Right hindlimb (tissue), 1 donor: Measurements from ENCODE around the gene ARHGAP10.
"Not testable (repeated sequence)": the region's sequence is repeated elsewhere in the genome, so short reads cannot be mapped to it uniquely, and the experiment has no call there.

Source experiments
- DNase-seq: peaks from one replicate; pipeline ENCODE4 v3.0.0-alpha.2; 2018

The ARHGAP10 gene

DNA sequence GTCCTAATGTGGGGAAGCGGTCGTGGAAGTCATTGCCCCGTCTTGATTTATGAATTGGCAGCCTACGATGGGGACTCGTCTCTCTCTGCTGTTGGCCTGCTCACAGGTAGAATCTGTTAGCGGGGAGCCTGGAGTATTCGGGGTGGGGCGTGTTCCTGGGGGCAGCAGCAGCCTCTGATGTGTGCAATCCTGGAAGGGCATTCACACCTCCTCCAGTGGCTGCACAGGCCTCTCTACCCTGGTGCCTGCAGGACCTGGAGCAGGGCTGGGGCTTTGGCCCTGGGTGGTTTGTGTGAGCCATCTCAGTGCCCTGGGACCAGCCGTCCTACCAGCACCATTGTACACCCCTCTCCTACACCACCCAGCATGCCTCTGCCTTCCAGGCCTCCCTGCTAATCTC lies 340.9 kb downstream of the ARHGAP10 start:
- no peak for DNase-seq

DNA sequence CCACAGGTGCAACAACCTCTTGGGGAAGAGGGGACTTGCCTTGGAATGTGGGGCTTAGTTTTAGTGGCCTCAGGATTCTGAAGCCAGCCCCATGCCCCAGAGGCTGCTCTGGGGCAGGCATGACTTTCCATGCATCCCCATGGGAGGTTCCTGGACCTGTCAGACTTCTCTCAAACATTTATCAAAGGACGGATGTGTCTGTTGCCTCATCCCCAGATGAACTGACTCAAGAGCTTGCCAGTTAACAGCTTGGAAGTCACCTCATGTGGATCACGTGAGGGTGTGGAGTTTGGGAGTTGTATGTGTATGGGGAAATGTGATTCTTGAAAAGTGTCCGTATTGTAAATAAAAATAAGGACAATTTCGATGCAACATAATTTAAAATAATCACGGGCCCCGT lies 341.5 kb downstream of the ARHGAP10 start:
- no peak for DNase-seq

DNA sequence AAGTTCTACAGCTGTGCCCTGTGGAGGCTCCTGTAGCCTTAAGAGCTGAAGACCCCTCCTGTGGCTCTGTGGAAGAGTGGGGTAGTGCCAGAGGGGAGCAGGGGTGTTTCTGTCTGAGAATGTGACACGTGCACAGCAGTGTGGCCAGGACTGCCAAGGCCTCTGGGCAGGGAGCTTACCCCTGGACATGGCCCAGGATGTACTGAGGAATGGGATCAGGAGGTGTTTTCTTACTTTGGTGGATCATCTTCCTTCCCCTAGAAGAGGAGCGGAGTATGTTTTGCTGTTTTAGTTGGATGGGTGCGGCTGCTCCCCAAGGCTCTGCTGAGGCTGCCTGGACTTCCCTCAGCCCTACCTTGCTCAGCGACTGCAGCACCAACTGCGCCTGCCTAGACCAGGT lies 342.6 kb downstream of the ARHGAP10 start:
- no peak for DNase-seq

DNA sequence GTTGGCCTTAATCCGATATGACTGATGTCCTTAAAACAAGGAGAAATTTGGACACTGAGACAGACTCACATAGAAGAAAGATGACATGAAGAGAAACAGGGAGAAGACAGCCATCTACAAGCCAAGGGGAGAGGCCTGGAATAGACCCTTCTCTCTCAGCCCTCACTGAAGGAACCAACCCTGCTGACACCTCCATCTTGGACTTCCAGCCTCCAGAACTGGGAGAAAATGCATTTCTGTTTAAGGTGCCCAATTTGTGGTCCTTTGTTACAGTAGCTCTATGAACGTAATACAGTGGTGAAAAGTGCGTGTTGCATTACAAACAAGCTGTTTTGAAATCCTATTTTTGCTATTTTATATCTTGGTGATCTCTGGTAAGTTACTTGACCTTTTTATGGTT lies 343.6 kb downstream of the ARHGAP10 start:
- DNase-seq, result no peak

DNA sequence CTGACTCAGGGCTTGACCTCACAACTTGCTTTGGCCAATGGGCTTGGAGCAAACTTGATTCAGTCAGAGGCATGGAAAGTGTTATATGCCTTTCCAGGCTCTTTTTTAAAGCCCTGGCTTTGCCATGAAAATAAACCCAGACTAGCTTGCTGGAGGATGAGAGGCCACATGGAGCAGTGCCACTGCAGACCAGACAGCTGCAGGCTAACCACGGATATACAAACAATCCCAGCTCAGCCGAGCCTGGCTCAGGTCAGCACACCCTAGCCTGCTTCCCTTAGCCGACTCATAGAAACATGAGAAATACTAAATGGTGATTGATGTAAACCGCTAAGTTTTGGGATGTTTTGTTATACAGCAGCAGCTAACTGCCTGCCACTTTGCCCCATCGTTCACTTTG lies 345.1 kb downstream of the ARHGAP10 start:
- no peak for DNase-seq

DNA sequence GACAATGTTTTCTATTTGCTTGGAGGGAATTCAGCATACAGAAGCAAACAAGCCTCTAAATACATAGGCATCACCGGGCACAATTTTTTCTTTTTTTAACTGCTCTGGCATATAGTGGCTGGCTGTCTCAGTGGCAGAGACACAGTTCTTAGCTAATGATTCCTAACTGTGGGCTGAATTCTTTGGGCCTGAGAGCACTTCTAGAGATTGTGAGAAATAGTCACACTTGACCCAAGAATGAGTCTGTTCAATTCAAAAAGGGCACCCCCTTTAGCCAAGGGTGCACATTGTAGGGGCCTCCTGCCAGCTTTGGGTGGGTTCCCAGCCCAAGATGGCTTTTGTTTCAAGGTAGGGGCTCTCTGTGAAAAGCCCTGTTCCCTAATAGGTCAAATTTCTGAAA lies 345.7 kb downstream of the ARHGAP10 start:
- DNase-seq, result no peak

DNA sequence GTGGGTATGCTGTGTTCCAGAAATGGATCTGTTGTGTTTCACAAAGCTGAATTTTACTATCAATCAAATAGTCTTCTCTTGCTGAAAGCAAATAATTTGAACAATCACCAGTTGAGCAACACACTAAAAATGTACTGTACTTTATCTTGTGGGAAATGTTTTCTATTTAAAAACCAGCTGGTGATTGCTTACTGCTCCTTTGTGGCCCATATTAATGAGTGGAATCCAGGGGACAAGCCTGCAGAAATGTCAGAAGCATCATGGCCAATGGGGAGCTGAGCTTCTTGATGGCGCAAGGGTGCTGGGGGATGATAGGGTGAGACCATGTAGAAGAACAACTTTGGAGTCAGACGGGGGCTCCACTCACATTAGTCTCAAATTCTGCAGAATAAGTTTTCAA lies 346.2 kb downstream of the ARHGAP10 start:
- no peak for DNase-seq

DNA sequence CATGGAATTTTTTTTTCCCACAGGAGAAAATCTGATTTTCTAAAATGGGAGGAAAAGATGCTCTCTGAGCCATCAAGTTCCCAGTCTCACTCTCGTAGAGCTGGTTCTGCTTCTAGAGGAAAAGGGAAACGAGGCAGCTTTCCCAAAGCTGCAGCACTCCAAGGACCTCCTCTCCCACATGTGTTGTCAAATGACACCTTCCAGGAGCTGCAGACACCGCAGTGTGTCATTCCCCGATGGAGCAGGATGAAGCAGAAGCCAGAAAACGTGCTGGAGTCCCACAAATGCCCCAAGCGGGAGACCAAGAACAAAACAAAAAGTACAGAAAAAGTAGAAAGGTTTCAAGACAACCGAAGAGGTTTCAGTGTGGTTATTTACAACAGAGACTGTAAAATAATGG lies 348.1 kb downstream of the ARHGAP10 start:
- no peak for DNase-seq

DNA sequence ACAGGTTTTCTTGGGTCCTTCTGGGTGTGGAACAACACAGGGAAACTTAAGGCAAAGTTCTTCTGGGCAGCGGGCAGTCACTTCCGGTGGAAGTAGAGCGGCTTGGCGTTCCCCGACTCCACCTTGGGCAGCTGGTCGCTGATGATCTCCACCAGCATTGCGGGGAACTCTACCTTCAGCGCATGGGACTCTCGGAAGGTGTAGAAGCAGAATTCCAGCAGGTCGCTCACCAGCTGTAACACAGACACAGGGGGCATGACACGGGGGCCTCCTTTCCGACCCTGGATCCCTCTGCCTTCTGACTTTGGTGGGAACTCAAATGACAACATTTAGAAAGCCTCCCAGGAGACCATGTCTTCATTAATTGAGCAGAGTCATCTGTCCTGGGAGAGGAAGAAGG lies 349.4 kb downstream of the ARHGAP10 start:
- no peak for DNase-seq

DNA sequence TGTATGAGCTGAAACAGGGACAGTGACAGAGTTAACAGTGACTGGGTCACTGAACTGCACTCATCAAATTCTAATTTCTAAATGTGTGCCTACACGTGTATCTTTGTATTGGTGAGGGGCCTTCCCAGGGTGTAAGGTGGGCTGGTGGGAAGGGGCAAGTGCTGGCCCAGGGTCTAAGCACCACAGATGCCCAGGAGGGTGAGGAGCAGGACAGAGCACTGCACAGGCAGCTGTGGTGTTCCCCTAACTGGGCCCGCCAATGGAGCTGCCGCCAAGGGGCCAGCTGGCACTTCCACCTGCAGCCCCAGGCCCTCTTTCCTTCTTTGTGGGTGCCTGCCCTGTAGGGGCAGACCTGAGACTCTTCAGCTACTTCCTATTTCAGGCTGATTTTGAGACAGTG lies 349.9 kb downstream of the ARHGAP10 start:
- no peak for DNase-seq

DNA sequence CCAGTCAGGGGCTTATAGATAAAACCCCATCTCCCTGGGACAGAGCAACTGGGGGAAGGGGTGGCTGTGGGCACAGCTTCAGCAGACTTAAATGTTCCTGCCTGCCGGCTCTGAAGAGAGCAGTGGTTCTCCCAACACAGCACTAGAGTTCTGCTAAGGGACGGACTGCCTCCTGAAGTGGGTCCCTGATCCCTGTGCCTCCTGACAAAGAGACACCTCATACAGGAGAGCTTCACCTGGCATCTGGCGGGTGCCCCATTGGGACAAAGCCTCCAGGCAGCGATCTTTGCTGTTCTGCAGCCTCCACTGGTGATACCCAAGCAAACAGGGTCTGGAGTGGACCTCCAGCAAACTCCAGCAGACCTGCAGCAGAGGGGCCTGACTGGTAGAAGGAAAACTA lies 351.2 kb downstream of the ARHGAP10 start:
- DNase-seq, result not testable (repeated sequence)

DNA sequence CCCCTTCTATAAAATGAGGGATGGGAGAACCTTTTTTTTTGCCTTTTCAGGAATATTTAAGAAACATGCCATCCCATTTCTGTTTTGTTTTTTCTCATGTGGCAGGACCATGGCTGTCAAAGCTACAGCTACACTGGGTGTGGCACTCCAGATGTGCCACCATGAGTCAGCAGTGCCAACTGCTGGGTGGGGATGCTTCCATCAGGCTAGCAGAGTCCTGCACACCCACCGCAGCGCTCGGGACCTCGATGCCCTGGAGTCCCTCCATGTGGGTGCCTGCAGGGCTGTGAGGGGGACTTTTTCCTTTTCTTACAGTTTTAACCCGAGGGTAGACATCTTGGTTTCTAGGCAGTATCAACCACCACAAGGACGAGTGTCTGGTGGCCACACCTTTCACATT lies 357.7 kb downstream of the ARHGAP10 start:
- no peak for DNase-seq

DNA sequence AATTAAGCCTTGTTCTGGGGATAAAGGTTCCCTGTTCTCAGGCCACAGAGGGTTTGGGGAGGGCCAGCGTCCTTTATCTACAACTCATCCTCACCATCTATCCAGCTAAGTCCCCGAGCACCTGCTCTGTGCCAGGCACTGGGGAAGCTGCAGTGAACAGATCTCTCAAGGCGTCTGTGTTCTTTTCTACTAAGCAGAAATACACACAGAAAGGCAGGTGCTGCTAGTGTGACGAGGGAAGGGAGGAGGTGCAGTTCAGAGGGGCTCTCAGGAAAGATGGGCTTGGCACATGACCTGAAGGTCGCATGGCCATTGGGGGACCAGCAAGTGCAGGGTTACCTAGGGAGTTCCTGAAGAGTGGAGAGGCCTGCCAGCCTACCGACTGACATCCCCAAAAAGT lies 358.1 kb downstream of the ARHGAP10 start:
- no peak for DNase-seq

DNA sequence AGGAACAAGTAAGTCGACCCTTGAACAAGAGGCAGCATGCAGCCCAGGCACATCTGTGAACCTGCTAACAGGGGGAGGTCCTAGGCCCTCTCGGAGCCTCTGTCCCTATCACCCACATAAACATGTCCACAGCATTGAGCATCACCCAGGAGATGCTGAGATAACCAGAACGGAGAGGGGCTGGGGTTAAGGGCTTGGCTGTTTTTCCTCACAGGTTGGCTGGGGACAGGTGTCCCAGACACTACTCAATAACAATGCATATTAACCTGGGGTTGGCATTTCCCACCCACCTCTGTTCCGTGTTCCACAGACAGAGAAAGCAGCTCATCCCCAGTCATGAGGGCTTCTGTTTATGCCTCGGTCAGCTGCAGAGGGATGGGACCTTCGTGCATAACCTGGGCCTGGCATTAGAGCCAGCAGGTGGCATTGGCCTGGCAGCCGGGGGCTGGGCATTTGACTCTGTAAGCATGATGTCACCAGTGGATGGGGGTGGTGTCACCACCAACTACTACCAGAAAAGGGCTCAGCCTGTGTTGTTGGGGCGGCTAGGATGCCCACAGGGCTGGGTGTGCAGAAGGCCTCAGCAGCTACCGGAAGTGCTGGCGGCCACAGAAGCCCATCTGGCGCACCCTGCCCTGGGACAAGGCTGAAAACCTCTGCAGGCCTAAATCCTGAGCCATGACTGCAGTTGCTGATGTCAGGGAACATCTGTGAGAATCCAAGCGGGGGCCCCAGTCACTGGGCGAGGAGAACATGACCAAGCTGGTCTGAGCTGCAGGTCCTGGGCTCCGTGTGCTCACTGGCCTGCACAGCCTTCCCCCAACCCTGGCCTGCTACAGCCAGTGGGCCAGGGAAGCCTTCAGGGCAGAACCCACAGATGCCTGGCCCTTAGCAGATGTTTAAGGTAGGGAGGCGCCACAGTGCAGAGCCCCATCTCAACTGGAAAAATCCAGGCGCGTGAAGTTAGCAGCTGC lies 358.9 kb downstream of the ARHGAP10 start:
- no peak for DNase-seq

DNA sequence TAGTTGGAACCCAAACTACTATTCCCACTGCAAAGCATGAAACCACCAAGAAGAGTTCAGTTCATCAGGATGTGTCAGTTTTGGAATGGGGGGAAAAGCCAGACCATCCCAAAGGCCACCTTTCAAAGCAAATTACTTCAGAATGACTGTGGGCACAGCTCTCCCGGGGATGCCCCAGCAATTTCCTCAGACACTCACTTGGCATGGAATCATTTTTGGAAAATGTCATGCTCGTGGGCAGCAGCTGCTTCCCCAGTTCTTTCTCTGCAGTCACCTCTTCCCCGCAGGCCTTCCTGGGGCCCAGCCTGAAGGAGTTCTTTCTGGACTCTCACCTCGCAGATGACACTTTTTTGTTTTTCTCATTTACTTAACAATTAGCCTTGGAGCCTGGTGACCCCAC lies 360.0 kb downstream of the ARHGAP10 start:
- no peak for DNase-seq

DNA sequence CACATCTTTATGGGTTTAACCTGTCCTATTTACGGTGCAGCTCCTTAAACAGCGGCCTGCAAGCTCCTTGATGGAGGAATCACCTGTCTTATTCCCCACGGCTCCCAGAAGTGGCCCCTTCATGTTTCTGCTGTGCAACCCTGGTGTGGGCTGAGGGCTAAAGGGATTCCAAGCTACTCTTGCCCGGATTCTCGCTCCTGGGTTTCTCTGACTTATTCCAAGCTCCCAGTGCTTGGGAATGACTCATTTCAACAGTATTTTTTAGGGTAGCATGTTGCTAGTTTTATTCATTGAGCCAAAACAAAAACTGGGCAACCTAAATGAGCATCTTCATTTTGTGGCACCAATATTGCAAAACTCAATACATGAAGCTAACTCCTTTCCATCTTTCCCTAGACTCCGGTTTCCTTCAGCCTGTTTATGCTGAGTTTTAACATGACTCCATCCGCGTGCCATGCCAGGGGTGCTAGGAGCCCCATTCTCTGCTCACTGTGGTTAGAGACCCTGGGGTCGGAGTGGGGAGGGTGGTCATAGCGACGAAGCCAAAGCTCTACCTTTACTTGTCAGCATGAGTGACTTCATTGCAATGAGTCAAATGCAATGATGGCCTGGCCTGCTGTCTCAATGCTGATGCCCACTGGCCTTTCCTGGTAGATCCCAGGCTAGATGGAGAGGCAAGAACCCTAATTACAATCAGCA lies 360.6 kb downstream of the ARHGAP10 start:
- DNase-seq, result no peak

DNA sequence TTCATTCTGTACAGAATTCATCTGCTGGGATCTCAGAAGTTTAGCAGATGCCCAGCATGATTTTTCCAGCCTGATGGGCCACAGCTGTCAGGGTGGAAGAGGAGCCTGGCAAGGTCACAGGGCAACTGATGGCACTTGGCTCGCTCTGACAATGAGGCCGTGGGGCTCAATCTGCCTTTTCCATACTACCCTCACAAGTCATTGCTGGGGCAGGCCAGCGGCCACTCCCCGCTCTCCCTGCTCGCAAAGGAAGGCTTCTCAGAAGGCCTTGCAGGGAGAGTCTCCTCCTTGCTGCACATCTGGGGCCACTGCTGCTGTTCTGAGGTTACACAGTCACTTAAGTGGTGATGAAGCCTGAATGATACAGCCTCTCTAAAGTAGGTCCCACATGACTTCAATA lies 361.2 kb downstream of the ARHGAP10 start:
- DNase-seq, result no peak

DNA sequence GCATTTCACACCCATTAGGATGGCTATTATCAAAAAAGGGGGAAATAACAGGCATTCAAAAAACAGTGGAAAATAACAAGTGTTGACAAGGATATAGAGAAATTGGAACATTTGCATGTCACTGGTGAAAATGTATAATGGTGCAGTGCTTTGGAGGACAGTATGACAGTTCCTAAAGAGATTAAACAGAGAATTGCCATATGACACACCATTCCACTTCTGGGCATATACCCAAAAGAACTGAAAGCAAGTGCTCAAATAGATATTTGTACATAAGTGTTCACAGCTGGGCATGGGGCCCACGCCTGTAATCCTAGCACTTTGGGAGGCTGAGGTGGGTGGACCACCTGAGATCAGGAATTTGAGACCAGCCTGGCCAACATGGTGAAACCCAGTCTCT lies 362.3 kb downstream of the ARHGAP10 start:
- DNase-seq, result no peak

DNA sequence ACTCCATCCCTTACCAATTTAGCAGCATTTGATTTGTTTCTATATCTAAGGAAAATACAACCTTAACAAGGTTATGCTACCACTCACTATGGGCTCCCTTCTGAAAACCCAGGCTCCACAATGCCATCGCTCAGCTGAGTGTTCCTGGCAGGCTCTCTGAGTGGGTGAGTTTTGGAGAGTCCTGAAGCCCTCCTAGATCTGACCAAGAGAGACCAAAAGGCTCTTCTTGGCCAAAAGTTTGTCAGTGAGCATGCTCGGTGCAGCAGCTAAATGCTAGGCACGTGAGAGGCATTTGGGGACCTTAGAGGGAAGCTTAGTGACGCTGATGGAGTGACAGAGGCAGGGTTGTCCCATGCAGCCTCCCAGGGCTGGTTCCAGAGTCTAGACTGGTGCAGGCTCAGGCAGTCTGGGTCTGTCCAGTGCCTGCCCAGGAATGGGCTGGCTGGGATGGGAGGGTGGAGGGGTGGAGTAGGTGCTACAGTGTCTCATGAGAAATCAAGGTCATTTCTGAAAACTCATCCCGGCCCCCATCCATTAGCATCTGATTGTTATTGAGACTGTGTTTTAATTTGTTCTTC lies 363.5 kb downstream of the ARHGAP10 start:
- DNase-seq, result no peak

DNA sequence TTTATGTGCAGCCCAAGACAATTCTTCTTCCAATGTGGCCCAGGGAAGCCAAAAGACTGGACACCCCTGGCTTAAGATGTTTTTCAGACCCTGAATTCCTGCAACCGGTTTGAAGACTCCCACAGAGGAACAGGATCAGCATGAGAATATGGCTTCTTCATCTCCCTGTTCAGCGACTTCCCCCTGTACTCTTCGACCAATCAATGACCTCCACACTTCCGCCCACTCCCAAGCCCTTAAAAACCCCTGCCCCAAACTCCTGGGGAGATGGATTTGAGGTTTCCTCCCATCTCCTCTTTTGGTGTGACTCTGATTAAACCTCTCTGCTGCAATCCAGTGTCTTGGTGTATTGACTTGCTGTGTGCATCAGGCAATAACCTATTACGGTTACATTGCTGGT lies 365.9 kb downstream of the ARHGAP10 start:
- no peak for DNase-seq

DNA sequence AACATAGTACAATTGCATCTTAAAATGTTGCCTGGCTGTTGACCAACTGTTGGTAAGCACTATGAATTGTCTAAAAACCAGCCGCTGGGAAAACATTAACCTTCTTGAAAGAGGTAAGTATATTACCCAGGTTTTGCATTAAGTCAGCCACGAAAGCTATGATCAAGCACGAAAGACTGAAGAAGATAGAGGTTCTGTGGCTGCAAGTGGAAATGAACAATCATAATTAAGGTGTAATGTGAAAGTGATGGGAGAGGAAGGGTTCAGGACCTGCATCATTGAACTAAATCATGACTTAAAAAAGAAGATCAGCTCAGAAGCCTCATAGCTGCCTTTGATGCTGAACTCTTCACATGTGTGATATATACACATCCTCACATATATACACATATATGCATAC lies 369.3 kb downstream of the ARHGAP10 start:
- DNase-seq, result no peak

DNA sequence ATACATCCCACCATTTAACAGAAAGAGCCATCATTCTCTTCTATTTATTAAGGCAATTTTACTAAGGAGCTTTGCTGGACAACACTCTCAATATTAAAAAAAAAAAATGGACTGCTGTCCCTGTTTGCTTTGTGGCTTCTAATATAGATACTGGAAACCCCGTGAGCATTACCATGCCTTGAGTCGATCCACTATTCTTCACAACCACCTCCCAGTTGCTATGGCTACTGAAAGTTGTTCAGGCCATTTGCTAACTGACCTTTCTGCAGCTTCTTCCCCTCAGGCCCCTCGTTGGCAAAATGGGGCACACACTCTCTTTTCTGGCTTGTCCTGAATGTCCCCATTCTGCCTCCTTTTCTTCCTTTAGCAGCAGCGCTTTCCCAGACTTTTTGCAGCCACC lies 369.9 kb downstream of the ARHGAP10 start:
- DNase-seq, result no peak

DNA sequence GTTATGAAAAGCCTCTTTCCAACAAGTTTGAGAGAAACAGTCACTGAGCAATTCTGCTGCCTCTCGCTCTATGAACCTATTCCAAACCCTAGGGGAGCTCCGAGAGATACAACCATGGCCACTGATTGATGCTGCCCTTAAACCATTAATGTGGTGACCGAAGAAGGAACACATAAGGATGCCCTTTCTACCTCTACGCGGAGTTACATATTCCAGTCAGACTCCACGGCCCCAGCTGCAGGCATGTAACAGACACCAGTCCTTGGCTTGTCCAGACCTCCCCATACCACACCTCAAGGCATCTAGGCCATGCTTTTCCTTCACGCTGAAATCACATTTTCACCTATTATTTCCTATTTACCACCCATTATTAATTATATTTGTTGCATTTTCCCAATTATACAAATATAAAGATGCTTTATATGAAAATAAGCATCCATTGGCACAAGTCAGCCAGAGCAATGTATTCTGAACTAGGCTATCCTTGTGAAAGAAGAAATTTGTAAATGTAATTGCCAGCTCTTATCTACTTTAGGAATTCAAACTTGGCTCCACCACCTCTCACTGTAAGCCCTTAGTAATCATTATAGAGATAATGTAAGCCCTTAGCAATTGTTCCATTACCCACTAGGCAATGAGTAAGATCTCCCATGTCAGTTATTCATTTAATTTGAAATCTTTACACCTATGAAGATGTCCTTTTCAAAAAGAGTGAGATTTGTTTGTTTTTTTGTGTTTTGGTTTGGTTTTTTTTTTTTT lies 371.9 kb downstream of the ARHGAP10 start:
- DNase-seq, result no peak
